GM15510 (cell line): ENCODE data around the gene SLC2A11.
A peak's percentile ranks its signal among the peaks of the same experiment; 100 is the strongest.

Experiments used
- POLR2A ChIP-seq: IDR thresholded peaks from 3 replicates; pipeline ENCODE4 v1.6.1; 2011; ENCODE audit warnings: borderline replicate concordance; ENCODE audit not compliant: insufficient read length; ENCODE audit errors: extremely low read depth

Gene SLC2A11

DNA sequence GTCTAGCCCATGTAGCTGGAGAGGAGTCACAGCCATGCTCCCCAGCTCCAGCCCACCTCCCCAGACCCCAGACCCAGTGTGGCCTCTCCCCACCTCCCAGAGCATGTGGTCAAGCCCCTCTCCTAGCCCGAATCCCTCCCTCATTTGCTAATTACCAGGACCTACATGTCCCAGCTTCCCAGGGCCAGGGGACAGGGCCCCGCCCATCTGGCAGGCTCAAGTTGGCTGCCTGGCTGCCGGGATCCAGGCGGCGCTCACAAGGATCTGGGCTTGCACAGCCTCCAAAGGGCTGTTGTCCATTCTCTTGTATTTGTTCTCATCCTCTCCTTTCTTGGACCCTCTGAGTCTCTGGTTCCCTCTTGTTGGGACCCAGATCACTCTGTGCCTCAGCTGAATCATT, 31.9 kb downstream of the SLC2A11 start:
- no peak for TF ChIP-seq POLR2A

DNA sequence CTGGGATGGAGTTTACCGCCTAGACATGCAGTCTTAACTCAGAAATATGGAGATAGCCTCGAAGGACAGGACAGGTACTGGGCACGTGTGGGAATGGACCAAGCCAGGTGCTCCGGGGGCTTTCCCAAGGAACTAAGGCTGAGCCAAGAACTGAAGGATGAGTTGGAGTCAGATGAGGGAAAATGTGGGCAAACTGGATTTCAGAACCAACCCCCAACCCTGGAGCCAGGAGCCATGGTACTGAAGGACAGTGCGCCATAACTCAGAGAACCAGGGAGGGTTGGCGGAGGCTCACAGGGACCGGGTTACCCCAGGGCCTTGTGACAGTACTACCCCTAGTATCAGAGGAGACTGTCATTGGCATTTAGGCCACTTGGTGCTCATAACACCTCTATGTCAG, 34.1 kb downstream of the SLC2A11 start:
- no peak for TF ChIP-seq POLR2A

DNA sequence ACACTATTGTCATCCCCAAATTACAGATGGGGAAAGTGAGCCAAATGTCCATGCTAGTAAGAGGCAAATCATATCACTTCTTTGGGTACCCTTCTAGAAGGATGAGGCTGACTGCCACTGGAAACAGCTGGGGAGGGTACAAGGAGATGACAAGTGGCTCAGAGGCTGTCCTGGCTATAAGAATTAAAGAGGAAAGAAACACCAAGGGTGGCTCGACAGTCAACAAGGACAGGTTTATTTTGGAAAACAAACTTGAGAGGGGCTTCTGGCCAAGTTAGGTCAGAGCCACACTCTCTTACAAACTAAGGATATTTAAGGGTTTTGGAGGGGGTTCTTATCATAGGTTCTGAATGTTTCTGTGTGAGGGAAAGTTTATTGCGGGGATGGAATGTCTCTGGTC, 34.5 kb downstream of the SLC2A11 start:
- no peak for TF ChIP-seq POLR2A

DNA sequence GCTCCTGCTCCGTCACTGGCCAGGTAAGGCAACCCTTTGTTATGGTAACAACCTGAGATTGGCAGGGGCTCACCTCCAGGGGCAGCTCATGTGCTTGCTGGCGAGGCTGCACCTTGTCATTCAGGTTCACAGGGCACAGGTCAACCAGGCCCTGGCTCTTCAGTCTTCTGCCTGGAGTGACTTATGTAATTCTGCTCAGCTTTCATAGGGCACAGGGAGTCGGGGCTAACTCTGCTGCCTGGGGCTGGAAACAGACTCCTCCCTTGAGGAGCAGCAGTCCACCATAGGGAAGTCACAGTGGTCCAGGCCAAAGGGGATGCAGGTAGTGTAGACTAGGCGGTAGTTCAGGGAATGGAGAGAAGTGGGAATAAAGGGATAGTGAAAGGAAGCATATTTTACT, 35.0 kb downstream of the SLC2A11 start:
- TF ChIP-seq POLR2A, result no peak

DNA sequence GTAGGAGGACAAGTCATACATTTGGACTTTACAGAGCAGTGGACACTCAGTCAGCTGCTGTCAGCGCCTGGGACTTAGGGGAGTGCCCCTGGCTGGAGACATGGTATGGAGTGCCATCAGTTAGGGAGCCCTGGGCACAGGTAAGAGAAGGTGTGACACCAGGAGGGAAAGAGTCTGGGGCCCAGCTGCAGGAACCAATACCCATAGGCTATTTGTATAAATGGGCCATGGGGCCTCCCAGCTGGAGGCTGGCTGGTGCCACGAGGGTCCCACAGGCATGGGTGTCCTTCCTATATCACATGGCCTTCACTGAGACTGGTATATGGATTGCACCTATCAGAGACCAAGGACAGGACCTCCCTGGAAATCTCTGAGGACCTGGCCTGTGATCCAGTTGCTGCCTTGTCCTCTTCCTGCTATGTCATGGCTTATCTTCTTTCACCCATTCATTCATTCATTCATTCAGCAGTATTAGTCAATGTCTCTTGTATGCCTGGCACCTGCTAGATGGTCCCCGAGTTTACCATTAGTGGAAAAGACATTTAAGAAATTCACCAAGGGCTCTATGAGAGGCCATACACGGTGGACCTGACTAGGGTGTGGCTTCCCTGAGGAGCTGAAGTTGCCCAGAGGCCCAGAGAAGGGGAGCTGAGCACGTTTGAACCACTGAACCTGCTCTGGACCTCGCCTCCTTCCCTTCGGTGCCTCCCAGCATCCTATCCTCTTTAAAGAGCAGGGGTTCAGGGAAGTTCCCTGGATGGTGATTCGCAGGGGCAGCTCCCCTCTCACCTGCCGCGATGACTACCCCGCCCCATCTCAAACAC, 35.7 kb downstream of the SLC2A11 start:
- TF ChIP-seq POLR2A, result no peak

DNA sequence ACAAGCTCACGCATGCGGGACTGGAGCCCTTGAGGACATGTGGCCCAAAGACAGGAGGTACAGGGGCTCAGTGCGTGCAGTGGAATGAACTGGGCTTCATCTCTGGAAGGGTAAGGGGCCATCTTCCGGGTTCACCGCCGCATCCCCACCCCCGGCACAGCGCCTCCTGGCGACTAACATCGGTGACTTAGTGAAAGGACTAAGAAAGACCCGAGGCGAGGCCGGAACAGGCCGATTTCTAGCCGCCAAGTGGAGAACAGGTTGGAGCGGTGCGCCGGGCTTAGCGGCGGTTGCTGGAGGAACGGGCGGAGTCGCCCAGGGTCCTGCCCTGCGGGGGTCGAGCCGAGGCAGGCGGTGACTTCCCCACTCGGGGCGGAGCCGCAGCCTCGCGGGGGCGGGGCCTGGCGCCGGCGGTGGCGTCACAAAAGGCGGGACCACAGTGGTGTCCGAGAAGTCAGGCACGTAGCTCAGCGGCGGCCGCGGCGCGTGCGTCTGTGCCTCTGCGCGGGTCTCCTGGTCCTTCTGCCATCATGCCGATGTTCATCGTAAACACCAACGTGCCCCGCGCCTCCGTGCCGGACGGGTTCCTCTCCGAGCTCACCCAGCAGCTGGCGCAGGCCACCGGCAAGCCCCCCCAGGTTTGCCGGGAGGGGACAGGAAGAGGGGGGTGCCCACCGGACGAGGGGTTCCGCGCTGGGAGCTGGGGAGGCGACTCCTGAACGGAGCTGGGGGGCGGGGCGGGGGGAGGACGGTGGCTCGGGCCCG, 36.5 kb downstream of the SLC2A11 start, which contains the start of gene MIF:
Gene MIF (plus strand): TSS at position 439 of the 765 bp plus-strand sequence. CDS start 92 bp downstream, at position 531.
- TF ChIP-seq POLR2A, result peak; percentile 91

DNA sequence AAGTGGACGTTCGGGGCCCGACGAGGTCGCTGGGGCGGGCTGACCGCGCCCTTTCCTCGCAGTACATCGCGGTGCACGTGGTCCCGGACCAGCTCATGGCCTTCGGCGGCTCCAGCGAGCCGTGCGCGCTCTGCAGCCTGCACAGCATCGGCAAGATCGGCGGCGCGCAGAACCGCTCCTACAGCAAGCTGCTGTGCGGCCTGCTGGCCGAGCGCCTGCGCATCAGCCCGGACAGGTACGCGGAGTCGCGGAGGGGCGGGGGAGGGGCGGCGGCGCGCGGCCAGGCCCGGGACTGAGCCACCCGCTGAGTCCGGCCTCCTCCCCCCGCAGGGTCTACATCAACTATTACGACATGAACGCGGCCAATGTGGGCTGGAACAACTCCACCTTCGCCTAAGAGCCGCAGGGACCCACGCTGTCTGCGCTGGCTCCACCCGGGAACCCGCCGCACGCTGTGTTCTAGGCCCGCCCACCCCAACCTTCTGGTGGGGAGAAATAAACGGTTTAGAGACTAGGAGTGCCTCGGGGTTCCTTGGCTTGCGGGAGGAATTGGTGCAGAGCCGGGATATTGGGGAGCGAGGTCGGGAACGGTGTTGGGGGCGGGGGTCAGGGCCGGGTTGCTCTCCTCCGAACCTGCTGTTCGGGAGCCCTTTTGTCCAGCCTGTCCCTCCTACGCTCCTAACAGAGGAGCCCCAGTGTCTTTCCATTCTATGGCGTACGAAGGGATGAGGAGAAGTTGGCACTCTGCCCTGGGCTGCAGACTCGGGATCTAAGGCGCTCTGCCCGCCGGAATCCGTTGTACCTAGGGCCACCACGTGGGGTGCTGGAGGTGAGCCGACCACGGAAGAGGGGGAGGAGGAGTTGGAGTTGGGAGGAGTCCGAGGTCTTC, 37.3 kb downstream of the SLC2A11 start:
- peak; percentile 31 for TF ChIP-seq POLR2A

DNA sequence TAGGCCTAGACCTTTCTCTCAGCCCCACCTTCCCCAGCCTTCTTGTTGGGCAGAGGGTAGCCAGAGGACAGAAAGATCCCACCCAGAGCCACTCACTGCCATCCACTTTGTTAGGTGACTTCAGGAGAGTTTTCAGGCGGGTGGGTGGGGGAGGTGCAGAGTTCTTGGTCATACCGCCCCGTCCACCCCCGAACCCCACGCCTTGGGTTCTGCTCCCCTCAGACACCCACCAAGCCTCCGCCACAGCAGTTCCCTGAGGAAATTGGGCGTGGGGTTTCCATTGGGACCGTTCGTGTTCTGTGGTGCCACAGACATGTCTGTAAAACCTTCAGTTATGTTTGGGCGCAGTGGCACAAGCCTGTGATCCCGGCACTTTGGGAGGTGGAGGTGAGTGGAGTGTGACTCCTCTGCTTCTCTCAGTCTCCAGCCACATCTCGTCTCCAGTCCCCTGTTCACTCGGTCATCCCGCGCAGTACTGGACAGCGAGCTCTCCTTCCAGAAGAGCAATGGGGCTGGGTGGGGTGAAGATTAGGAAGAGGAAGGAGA, 38.0 kb downstream of the SLC2A11 start:
- TF ChIP-seq POLR2A, result no peak

DNA sequence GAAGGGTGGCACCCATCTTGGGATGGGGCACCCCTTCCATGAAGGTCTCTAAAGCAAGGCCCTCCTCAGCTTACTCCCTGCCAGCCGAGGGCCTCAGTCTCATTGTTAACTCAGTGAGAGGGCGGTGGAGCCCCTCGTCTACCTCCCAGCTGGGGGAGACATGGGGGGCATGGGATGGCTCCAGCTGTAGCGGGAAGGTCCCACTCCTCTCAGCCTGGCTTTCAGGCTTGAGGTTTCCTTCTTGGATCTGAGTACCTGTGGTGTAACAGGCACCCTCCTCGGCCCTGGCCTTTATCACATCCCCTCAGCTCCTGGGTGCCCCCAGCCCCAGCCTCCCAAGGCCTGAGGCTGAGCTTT, 38.5 kb downstream of the SLC2A11 start:
- TF ChIP-seq POLR2A, result no peak

DNA sequence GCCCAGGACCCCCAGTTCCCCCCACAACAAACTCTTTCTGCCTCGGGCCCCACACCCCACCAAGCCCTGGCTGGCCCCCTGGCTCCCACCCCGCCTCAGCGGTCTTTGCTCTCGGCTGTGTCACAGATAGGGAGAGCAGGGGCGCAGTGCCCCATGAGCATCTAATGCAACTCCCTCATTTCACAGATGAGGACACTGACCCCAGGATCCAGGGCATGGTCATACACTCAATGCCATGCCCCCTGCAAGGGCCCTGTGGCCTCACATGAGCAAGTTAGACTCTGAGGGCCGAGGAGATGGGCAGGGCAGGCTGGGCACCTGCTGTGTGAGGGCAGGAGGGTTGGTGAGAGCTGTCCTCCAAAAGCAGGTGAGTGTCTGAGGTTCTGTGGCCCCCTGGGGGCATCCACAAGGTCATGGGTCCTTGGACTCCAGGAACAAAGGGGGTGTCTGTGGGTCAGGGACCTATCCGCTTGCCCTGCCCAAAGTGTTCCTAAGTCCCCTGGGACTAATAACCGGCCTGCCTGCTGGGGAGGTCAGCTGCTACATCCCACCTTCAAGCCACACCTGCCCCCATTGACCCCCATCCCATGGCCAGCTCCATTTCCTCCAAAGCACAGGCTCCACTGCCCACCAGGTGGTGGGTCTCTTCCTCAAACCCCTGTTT, 39.0 kb downstream of the SLC2A11 start:
- no peak for TF ChIP-seq POLR2A

DNA sequence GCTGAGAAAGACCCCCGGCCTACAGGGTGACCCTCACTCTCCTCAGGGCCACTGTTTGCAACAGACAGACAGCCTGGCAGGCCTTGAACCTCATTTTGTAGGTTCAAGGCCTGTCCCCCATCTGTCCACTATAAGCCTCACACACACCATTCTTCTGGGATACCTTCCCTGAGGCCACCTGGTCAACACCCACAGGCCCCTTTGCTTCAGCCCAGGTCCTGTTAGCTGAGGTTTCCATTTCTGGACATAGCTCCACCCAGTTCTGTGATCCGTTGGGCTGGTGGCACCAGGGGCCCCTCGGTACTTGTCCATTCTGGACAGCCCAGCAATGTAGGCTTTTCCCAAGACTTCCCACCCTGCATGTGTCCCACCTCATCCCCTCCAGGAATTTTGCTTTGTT, 39.6 kb downstream of the SLC2A11 start:
- peak; percentile 1 for TF ChIP-seq POLR2A

DNA sequence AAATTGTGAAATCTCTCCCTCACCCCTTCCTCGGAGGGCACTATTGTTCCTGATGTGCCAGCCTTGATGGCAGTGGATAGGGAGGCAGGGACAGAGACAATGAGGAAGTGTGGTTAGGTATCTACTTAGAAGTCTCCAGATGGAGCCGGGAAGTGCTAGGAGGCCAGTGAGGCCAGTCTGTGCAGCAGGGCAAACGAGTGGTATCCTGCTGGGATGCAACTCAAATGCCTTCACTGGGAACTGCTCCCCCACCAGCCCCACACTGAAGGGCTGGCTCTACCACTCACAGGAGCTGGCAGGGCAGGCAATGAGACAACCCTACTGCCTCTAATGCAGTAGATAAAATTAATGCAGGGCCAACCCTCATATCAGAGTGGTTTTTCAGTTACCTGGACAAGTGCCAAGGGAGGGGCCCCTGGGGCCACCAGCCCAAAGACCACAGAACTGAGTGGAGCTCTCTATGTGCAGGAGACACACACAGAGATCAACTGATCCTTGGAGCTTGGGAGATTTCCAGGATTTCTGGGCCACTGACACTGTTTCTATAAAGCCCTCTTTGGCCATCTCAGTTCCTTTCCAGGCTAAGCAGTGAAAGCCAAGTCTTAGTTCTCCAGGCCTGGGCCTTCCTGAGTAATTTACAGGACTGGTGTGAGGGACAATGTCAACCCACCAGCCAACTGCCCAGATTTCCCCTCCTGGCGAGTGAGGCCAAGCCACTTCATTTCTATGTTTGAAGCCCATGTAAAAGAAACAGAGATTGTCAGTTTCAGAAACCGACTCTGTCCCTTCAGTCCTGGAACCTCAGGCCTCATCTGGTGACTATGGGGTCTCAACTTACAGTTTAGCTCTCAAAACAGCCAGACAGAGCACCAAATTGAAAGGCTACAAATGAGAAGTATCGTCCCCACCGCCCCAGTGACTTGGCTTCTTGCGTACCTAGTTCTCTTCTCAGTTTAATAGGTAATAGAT, 40.6 kb downstream of the SLC2A11 start:
- peak; percentile 24 for TF ChIP-seq POLR2A
